GM19023 (cell line): ENCODE measurements around the gene KLK7.

Experiments used
- ATAC-seq: cut with Tn5 transposase; IDR thresholded peaks from one replicate; pipeline ENCODE4 v1.9.1; 2021; ENCODE audit warnings: mild to moderate bottlenecking, moderate library complexity; ENCODE audit not compliant: unreplicated experiment

KLK7 gene

DNA sequence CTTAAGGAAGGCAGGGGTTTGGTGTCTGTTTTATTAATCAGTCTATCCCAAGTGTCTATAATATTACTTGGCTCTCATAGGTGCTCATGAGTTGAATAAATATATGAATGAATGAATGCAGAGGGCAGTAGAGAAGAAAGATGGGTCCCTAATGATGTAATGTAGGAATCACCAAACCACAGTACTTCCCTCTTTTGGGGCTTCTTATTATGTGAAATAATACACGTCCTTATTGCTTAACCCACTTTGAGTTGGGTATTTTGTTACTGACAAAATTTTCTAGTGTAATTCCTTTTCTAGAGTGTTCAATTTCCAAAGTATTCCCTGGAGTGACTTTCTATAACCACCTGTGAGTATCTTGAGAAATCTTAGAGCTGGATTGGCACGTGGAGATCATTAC lies 44.1 kb downstream of the KLK7 start:
- ATAC-seq = no peak

DNA sequence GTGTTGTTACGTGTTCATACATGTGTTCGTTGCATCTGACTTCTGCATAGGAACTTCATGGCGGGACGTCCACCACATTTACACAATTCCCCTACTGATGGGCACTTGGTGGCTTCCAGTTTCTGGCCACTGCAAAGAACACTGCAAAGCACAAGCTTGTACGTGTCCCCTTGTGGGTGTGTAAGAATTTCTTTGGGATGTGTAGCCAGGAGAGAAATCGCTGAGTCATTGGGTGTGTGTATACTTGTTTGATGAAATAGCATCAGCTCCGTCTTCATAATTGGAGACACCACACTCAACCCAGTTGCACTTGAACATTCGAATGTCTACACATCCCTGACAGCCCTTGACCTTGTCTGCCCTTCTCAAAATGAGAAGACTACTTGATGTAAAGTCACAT lies 50.1 kb downstream of the KLK7 start:
- ATAC-seq = no peak

DNA sequence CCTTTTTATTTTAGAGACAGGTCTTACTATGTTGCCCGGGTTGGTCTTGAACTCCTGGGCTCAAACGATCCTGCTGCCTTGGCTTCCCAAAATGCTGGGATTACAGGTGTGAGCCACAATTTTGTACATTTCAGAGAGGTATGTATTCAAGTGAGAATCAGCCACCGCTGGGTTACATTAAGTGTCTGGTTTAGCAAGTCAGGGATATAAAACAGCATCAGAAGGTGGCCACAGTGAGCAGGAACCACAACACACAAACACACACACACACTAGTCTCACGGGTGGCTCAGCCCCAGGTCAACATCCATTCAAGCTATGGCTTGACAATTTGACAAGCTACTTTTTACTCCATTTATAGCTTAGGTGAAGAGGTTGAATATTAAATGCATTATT lies 51.0 kb downstream of the KLK7 start:
- no peak for ATAC-seq

DNA sequence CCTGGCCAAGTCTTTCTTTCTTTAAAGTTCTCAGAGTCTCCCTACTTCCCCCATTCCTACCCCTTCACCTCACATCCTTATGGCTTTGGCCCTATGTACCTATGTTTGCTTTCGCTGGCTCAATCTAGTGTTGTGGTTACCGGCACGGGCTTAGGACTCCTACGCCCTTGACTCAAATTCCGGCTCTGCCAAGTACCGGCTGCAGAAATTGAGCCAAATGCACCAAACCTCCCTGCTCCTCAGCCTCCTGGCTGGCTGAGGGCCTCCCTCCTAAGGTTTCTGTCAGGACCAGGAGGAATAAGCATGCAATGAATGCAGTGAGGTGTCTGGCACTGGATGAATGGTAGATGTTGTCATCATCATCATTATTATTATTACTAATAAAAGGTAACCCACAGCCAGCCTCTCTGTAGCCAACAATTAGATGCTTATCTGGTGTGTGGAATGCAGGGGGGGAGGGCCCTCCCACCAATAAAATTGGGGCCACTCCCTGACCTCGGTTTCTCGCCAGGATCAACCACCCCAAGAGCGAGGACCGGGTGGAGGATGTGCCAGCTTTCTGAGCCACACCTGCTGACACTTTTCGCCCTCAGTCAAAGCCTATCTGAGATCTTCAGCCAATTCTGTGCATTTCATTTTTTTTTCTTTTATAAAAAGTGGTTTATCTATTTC lies 51.6 kb downstream of the KLK7 start:
- ATAC-seq = no peak

DNA sequence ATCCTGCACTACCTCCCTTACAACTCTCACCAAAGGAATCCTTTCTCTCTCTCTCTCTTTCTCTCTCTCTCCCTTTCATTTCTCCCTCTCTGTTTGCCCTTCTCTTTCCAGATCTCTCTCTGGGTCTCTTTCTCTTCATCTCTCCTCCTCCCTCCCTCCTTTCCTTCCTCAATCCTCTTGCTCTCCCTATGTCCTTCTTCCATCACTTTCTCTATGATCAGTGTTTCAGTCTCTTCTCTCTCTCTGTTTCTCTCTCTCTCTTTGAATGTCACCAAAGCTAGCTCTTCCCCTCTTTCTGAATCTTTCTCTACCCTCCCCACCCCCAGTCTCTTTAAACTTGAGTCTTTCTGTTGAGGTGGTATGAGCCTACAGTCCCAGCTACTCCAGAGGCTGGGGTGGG lies 52.7 kb downstream of the KLK7 start:
- no peak for ATAC-seq

DNA sequence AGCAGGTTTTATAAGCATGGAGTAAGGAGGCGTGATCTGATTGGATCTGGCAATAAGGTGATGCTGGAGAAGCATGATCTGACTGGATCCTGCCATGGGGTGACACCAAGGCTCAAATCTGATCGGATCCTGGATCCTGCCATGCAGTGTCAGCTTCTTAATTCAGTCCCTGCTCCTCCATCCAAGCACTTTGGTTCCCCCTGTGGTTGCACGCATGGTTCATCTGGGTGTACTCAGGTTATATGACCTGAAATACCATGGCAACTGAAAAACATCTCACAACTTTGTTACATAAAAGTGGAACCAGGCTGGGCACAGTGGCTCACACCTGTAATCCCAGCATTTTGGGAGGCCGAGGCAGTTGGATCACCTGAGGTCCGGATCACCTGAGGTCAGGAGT lies 54.9 kb downstream of the KLK7 start:
- no peak for ATAC-seq
